Tibial nerve (tissue), 3 donors: ENCODE measurements around the gene SDK1.

ENCODE experiments used
- CTCF ChIP-seq, 5 experiments: fragments of 200-600 bp in 3 of 5; fragments of 450-650 bp in 2 of 5; sonication (generic) in 3 of 5; IDR thresholded peaks; one replicate each; pipeline ENCODE4 v1.5.1; 2016 to 2019; ENCODE audit warnings: antibody characterized with exemption in 5 of 5, mild to moderate bottlenecking in 3 of 5, moderate library complexity in 2 of 5
- POLR2A ChIP-seq, 2 donors: fragments of 450-650 bp; IDR thresholded peaks; one replicate each; pipeline ENCODE4 v1.6.1; 2017; ENCODE audit warnings: antibody characterized with exemption in 2 of 2, mild to moderate bottlenecking in 2 of 2, moderate library complexity in 2 of 2

- TF ChIP-seq CTCF (IDR thresholded peaks at IDR 0.05) (no peak), POLR2A (IDR thresholded peaks at IDR 0.05) (no peak)
Observed at GRCh38 chr7:3977391-3977790, 676.3 kb downstream of the SDK1 start.
